Stimulated activated CD4-positive, alpha-beta T cell treated with anti-CD3 and anti-CD28 coated beads, Interleukin-12 subunit alpha, Interleukin-12 subunit beta, amount 100 ng/mL, for 24 hours (primary cell): ENCODE results near the gene IRS1.

ENCODE experiments used
- DNase-seq, 2 experiments: peaks; one replicate each; pipeline ENCODE4 v3.0.0-alpha.2; 2020; ENCODE audit warnings: low read depth in 2 of 2

IRS1 gene

DNA sequence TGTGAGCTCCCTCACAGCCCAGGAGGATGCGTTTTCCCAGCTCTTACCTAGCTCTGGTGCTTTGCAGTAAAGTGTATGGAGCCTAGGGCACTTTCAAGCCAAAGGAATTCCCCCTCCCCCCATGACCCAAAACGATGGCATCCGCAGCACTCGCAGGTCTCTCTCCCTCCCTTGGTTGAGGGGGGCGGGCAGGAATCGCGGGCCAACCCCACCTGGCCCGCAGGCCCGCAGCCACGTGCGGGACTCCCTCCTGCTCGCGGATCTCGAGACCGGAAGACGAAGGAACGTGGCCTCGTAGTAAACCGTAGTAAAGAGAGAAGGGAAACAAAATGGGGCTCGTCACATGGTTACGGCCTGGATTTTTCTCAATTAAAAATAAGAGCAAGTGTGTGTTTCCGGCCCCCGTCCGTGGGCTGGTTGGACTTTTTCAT is 8.5 kb downstream of the IRS1 start:
- DNase-seq = no peak

DNA sequence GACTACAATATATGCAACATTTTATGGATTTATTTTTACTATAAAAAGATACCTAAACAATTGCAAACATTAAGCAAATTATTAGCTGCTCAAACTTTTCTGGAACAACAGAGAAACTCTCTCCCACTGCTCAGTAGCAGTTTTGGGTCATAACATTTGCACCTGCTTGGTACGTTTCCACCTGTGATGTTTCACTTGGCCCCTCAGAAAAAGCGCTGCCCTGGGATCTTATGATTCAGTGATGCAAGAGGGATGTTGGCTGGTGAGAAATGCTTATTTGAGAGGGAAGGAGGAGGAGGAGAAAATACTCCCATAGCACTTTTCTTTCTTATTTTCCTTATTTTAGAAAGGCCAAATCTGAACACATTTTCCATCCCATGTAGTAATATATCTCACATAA is 9.2 kb downstream of the IRS1 start:
- no peak for DNase-seq

DNA sequence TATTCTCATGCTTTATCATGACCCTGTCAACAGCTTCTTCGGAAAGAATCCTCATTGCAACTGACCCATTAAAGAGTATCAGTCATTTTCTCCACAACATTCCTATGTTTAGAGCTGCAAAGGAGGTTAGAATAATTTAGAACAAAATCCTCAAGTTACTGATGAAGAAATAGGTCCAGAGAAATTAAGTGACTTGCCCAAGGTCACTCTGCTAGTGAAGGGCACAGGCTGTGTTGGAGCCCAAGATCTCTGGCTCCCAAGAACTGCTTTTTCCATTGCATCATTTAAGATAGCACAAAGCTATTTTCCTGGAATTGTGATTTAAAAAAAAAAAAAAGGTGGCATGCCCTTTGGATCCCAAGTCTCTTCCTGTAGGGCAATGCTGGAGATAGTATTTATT is 9.6 kb downstream of the IRS1 start:
- DNase-seq = no peak

DNA sequence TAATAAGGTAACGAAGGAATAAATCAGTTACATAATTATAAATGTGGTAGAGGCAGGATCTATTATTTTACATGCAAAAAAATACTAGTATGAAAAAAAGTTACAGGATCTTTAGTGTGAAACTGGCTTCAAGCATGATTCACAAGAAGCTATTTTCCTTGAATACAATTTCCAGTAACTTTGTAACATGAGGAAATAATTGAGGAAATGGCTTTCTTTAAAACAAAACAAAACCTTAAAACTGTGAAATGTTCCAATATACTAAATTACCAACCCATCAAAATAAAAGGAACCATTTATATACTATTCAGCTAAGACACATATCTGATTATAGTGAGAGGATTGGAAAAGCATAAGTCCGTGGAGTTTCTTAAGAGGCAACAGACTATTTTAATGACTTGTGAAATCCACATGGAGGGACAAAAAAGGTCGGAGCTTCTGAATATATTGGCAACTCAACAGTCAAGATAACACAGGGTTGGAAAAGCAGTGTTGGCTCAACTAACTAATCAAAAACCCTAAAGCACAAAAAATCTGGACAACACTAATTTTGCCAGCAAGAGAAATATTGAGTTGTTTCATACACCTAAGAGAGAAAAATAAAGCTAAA is 10.6 kb downstream of the IRS1 start:
- no peak for DNase-seq

DNA sequence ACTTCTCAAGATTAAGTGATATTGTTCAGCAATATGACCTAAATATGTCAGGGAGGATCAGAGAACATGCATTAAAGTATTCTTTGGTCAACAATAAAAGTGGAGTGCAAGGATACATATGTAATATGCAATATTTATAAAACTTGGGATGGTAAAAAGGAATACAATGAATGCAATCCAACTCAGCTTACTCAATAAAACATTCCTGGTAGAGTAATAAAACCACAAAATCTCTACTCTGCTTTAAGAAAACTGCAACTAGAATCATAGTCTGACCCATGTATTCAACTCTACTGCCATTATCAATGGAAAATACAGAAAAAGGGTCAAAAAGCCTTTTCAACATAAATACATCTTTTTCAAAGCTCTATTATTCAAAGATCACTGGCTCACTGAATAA is 11.6 kb downstream of the IRS1 start:
- no peak for DNase-seq

DNA sequence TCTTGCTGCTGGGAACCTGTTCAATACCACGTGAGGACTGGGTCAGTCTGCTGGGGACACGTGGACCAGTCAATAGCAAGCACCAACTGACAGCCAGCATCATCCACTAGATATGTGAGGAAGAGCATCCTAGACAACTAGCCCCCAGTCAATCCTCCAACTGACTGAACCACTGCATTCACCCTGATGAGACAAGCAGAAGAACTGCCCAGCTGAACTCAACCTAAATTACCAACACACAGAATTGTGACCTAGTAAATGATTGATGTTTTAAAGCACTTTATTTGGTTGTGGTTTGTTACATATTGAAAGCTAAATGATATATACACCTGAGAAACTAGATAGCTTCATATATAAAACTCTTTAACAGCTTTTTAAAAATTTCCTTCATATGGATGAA is 15.7 kb downstream of the IRS1 start:
- no peak for DNase-seq

DNA sequence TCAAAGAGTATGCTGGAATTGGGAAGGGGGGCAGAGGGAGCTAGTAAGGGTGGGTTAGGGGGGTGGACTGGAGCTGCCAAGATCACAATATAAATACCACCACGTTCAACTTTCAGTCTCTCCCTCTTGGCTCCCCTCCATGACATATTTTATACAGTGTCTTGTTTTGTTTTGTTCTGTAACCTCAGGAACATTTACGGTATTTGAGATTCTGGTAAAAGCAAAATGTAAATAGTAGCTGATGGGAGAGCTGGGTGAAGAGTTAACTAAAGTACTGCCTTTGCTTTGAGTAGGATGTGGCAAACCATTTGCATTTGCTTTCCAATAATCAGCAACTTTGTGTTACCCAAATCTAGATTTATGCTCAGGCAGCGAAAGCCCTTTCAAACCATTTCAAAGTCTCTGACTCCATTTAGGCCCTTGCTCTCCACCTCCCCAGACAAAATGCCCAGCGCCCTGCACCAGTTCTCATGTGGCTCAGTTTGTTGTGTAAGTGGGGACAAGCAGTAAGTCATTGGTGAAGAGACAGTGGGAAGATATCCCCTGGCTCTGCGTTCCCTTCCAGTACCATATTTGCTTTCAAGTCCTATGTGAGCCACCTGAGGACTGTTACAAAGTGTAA is 17.4 kb downstream of the IRS1 start:
- DNase-seq = no peak

DNA sequence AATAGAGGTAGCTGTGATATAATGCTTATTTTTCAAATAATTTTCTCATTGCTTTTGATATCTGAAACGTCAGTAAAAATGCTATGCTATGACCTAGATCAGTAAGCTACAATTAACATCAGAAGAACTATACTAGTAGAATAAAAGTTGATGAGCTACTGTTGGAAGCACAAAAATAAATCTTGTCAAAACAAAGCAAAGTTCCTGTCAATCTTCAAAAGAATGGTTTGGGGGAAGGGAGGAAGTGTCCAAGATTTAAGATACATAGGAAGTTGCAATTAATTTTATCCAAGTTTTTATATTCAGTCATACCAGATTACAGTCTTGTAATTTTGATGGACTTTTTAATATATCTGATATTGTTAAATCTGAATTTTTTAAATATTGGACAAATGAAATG is 19.2 kb downstream of the IRS1 start:
- no peak for DNase-seq

DNA sequence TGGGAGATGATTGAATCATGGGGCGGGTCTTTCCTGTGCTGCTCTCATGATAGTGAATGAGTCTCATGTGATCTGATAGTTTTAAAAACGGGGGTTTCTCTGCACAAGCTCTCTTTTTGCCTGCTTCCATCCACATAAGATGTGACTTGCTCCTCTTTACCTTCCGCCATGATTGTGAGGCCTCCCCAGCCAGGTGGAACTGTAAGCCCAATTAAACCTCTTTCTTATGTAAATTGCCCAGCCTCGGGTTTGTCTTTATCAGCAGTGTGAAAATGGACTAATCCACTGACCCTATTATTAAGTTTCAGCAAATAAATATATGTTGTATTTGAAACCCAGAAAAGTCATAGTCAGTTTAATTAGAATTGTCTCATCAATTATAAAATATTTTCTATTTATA is 22.0 kb downstream of the IRS1 start:
- no peak for DNase-seq

DNA sequence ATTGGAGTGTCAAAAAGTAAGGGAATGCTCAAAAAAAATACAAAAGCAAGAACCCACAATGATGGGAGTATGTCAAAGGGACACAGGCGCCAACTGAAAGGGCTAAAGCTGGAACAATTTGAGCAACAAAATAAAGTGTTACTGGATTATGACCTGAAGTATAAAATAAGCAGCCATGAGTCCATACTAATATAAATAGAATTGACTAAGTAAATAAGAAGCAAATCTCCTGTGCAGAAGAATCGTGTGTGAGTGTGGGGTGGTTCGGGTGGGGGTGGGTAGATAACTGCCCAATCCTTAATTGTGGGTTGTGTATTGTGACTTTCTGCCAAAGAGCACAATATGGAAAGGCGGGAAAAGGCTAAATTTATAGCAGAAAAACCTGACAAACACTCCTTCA is 23.5 kb downstream of the IRS1 start:
- DNase-seq = no peak

DNA sequence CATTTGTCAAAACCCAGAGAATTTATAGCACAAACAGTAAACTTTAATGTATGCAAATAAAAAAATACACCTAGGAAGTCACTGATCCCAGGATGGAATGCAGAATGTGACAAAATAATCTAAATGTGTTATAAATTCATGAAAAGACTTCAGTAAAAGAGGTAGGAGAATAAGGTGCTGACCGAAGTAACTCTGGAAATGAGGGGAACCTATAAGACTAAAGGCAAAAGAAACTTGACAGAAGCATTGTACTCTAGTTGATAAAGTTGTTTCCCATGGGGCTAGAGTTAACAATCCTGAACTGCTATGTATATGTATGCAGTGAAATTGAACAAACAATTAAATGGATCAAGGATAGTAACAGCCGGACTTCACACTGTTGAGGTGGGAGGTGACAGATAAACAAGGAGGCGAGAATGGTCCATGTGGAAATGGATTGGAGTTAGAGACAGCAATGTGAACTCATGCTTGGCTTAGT is 24.5 kb downstream of the IRS1 start:
- no peak for DNase-seq

DNA sequence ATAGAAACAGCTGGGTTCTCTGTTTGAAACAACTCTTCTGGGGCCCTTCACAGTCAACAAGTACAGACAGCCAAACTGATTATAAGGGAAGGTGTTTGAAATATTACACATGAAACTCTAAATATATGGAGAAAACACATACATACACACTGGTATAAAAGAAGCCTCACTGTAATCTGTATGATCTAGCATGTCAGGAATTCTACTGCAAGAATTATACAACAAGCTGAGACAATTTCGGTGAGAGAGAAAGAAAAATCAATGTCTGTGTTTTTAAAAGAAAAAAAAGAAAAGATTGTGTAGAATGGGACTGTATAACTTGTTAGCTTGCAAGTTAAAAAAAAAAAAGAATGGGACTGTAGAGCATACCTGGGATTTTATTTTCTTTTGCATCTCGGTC is 26.3 kb downstream of the IRS1 start:
- DNase-seq = no peak

DNA sequence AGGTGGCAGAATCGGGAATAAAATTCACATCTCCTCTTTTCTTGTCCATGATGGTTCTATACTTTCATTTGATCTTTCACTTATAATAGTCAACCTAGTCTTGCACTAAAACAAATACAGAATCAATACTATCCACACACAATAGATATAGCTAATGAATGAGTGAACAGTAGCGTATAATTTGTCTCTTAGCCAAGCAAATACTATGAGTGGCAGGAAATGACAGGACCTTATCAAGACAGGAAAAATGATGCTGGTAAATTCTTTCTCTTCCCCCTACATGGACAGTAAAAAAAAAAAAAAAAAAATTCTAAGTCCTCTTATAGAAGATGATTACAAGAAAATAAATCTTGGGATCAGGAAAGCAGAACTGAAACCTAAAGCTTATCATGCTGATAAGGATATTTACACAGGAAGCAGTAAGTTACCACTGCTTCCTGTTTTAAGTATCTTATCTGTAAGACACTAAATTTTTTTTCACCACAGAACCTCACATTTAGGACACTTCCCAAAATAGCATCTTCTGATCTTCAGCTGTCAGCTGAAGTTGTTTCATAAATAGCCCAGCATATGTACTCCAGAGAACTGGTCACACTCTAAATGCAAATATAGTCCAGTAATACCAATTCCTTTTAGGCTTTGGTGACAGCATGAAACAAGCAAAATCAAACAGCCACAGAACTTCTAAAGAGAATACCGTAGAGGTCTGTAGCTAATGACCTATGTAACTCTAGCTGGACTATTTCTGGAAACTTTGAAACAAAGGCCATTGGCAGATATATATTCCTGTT is 27.0 kb downstream of the IRS1 start:
- no peak for DNase-seq

DNA sequence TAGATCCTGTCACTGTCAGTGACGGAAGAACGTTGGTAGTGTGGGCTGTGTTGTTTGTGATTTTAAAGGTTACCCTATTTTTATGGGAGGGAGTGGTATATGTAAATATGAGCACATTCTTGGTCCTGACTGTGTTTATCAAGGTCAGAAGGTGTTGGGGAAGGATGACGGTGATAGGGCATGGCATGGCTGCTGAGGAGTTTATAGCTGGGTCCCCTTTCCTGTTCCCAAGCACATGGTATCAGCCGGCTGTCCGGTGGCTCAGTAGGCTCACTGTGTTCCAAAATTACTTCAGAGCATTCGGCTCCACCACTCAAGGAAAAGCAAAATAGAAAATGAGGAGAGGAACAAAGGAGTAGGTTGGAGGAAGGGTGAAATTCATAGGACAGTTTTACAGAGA is 28.6 kb downstream of the IRS1 start:
- DNase-seq = no peak

DNA sequence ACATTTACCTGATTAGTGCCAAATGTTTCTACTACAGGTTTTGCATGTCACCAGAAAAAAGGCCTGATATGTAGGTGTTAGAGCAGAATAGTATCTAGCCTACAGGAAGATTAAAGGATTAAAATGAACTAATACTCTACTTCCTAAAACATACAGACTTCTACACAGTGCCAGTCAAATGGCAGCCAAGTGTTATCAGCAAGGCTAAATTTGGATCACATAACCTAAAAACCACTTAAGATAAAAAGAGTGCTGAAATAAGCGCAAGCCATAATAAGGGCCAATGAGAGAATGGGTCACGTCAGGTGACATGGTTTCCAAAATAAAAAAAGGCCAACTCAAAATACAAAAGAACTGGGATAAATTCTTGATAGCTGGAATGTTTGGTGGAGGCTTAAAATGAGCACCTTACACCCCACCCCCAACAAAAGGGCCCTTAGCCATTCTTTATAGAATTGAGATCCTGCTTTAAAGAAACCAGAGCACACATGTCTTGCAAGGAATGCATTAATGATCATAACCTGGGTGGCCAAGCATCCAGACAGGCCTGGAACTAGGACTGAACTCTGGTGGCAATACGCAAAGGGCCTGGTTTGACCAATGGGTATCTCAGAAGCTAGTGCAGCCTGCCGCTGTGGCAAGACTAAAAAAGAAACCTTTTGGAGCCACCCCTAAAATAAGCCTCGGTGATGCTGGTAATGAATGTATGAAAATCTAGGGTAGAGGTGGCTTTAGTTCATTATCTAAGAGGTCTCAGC is 32.4 kb downstream of the IRS1 start:
- no peak for DNase-seq

DNA sequence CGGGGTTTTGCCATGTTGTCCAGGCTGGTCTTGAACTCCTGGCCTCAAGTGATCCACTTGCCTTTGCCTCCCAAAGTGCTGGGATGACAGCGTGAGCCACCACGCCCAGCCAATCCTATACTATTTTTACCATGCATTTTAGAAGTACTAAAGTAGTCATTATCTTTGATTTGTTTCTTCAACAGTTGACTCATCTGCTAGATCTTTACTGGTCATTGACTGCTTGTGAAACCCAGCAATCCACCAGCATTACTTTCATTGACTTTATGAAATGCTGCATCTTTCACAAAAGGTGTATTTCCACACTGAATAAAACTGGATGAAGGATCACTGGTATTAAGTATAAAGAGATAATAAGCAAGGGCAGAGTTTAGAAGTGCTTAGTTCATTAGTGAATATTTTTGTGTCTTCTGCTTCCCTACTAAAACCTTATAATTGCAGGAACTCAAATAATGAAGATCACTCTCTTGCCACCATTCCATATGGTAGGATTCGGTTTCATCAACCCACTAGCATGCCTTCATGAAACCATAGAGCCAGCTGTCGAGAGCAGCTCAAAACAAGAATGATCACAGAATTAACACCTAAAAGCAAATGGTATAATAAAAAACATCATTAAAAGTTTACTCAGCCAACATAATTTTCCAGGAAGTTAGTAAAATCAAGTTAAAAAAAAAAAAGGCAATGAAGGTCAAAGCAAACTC is 33.1 kb downstream of the IRS1 start:
- DNase-seq = no peak

DNA sequence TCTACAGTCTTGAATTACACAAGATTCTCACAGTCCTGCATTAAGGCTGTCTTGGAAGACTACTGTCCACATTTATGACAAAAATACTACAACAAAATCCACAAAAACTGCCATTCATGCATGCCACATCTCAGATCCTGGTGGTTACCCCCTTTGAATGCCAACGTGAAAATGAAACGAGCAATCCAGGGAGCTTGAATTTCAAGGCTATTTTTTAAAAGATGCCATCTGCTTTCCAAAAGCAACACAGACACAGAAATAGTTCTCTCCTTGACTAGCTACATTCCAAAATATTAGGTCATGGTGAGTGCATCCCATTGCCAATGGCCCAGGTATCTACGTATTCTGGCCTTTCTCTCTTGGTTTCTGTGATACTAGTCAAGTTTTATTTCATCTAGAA is 36.3 kb downstream of the IRS1 start:
- no peak for DNase-seq

DNA sequence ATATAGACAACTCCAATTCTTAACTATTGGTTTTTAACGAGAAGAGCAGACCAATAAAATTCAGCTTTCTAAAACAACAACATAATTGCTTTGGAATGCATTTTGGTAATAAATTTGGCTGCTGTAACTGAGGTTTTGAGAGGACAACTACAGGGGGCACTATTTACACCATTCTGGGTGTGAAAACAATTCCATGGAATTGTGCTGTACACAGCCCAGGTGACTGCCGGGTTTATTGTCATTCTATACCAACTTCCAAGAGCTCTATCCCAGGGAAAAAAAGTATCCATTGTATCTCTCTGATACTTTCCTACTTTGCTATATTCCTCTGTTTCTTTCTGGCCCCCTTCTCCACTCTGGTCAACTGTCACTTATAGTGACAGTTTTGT is 38.4 kb downstream of the IRS1 start:
- no peak for DNase-seq

DNA sequence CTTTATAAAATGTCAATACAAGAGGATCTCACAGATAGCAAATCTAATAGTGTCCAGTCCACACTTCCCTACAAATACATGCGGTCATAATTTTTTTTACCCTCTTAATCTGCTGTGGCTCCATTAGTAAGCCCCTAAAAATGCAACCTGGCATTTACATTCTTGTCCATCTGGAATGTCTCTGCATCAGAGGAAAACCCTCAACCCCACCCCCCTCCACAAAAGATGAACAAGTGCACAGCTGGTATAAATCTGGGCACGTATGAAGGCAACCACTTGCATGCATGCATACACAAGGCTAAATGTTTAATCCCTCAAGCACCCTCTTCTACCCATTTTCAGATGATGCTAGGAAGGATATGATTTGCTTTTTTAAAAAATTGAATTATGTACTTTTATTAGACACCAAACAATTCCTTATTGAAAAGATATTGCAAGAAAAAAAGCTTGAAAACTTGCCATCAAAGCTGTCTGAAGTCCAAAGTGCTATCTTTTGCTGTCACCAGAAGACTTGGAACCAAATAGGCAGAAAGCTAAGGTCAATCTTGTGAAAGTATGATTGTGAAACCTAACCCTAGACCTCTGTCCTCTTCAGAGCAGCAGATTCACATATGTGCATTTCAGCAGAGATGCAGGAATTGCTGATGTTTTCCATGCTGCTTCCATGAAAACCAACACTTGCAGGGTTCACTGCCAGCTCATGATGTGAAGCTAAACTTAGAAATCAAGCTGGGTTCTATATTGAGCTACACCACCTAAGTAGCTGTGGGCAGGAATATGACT is 39.0 kb downstream of the IRS1 start:
- no peak for DNase-seq

DNA sequence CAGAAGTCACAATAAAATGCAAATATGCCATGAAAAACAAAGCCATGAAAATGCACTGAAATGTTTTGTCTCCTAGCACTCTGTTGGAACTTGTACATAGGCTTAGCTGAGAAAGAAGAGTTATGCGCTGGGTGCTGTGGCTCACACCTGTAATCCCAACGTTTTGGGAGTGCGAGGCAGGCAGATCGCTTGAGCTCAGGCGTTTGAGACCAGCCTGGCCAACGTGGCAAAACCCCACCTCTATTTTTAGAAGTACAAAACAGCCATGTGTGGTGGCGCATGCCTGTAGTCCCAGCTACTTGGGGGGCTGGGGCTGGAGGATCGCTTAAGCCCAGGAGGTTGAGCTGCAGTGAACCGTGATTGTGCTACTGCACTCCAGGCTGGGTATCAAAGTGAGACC is 39.9 kb downstream of the IRS1 start:
- no peak for DNase-seq
